GM18517 (cell line): ENCODE measurements around the gene LNX1.
A peak's percentile ranks its signal among the peaks of the same experiment; 100 is the strongest.

Source experiments
- ATAC-seq: cut with Tn5 transposase; IDR thresholded peaks from one replicate; pipeline ENCODE4 v1.9.1; 2021; ENCODE audit warnings: mild to moderate bottlenecking, moderate library complexity; ENCODE audit not compliant: unreplicated experiment

The LNX1 gene

DNA sequence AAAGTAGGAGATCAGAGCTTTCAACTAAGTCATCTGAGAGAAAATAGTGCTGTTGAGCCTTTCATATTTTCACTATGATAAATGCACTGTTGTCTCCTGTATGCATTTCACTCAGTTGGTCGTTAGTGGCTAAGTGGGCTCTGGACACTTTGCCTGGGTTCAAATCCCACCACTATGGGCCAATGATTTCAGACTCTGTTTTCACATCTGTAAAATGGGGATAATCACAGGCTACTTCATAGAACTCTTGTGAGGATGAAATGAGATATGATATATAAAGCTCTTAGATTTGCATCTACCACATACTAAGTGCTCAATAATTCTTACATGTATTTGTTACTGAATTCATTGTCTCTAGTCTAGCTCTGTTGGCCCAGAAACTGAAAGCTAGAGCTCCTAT, 16.8 kb downstream of the LNX1 start:
- ATAC-seq, result no peak

DNA sequence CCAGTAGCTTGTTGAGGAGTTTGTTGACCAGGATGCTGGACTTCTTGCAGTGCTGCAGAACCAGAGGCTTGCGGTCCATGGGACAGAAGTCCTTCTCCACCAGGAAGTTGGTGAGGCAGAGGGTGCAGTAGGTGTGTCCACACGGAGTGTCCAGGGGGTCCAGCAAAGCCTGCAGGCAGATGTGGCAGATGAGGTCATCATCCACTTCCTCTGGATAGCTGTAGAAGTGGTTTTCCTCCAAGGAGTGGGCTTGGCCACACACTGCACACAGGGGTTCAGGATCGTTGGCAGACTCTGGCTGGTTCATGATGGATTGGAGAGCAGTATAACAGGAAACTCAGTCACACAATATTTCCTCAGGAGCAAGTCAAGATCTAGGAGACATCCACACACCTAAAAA, 17.6 kb downstream of the LNX1 start:
- no peak for ATAC-seq

DNA sequence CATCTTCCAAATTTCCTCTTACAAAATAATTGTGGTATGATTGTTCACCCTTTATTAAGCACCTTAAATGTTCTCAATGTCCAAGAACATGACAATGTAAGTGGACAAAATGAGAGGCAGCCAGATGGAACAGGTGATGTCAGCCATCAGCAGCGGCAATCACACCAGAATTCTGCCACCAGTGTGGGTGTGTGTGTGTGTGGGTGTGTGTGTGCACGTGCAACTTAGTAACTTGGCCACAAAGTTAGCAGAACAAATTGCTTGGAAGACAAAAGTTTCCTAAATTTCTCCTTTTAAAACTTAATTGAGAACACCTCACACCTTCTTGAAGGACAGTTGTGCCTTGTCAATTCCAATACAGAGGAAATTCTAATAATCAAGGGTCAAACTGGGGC, 18.7 kb downstream of the LNX1 start:
- ATAC-seq, result no peak

DNA sequence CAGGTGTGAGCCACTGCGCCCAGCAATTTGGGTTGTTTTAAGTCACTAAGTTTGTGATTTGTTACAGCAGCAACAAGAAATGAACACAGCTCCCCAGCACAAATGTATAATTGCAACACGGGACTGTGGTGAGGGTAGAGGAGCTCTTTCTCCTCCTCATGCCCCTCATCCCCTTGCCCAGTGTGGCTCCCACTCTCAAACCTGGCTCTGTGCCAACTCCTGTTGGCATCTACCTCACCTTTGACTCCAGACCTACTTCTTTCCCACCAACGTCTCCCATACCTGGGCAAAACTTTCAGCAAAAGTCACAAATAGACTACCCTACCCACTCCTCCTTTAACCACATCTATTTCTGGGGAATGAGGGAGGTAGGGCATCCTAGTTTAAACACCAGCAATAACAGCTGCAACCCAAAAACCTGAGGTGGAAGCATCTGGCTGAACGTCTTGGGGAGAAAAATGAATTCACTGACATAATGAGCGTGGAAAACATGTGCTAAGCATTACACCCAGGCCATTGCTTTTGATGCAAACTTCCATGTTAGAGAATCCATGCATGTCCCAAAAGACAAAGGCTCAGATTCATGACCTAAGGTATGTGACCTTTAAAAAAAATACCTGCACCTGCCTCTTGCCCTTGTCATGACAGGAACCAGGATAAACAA, 19.2 kb downstream of the LNX1 start:
- ATAC-seq, result no peak

DNA sequence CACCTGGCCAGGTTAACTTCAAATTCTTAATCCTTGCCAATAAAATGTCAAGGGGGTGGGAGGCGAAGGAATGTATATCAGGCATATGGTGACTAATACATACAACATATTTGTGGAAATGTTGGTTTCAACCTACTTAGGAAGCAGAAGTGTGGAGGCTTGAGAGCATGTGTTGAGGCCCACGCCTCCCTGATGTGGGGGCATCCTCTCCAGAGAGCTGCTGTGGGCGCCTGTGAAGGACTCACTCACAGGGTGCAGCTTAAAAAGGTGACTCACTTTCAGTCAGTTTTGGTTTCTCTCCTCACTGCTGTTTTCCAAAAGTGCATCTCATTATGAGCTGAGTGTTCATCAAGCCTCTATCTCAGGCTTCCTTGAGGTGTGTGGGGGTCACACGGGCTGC, 27.5 kb downstream of the LNX1 start:
- peak; percentile 81 for ATAC-seq

DNA sequence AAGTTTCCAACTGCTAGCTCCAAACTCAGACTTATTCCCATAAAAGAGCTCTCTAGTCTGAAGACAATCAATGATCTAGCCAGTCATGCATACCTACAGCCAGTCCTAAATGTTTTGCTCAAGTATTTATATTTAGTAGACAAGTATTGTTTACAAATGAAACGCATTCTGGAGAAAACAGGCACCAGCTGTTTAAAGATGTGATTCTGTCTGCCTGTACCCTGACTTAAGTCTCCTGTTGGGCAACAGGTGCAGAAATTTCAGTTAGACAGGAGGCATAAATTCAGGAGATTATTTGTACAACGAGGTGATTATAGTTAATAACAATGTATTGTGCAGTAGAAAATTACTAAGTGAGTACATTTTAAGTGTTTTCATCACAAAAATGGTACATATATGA, 28.9 kb downstream of the LNX1 start:
- ATAC-seq, result no peak

DNA sequence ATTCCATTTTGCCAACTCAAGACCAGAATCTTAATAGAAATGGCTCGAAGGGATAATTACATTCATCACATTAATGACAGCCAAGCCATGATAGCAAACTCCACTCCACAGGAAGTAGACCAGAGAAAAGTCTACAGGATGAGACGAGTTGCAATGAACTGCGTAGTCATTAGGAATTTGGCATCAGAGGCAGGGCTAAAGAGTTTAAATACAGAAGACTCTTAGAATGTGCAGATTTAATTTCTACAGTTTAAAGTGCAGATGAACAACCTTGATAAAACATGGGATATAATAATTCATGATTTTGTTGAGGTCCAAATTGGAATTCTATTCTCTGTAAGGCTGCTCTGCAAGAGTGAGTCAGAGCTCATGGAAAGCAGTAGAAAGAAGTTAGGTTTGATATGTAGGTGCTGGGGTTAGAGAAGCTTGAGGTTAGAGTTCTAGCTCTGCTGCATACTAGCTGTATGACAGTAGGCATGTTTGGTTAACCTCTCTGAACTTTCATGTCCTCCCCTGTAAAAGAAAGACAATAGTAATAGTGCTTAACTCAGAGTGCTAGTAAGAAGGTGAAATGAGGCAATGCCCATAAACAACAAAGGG, 32.2 kb downstream of the LNX1 start:
- no peak for ATAC-seq

DNA sequence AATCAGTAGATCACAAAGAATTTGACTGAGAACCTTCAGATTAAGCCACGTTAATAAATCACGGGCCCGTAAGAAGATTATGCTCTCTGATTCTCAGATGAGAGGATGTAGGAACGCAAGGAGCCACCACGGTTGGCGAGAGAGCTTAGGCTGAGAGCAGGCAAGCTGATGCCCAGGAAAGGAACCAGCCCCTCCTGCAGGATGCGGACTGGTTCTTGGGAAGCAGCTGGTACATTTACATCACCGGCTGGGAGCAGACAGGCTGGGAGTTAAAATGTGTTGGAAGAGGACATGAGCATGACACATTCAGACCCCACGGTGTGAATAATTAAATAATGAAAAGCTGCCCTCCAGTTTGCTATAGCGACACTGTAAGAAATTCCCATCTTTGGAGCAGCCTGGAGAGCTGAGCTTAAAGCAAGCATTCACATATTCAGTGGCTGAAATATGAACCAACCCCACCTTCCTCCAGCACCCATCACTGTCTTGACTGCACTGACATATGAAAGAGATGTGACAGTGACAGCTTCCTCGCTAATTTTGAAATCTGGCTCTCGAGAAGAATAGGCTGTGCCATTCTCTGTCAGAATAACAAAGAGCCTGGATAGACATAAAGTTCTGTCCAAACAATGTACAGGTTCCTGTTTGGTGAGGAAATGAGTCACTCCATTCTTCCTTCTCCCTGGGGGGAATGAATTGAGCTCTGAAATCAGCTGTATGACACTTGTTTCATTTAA, 33.1 kb downstream of the LNX1 start:
- ATAC-seq, result no peak

DNA sequence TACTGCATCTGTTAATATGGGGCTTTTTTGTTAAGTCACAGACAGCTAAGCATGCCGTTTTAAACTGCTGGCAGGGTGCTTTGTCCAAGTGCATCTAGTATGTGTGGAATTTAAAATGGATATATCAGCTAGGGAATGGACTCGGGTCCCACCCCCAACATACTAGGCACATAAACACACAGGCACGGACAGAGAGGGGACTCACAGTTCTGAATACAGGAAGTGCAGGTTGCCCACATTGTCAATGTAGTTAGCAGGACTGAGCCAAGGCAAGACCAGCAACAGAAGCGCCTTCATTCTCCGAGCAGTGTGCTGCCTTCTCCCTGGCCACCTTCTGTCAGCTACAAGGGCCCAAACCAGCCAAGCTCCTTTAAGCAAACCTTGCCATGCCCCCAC, 33.6 kb downstream of the LNX1 start:
- no peak for ATAC-seq

DNA sequence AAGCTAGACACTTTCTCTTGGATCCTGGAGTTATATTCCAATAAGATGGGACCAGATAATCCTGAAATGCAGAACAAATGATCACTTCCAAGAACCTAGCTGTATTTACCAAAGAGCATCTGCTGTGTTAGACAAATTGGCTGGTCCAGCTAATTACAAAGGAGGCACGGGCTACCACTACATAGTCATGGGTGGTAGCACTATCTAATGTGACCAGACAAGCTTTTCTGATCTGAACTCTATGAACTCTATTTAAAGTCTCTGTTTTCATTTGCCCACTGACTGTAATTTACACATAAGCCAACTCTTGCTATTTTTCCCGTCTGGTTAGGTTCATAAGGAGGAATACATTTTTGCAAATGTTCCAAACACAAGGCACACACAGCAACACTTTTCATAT, 34.6 kb downstream of the LNX1 start:
- ATAC-seq, result no peak

DNA sequence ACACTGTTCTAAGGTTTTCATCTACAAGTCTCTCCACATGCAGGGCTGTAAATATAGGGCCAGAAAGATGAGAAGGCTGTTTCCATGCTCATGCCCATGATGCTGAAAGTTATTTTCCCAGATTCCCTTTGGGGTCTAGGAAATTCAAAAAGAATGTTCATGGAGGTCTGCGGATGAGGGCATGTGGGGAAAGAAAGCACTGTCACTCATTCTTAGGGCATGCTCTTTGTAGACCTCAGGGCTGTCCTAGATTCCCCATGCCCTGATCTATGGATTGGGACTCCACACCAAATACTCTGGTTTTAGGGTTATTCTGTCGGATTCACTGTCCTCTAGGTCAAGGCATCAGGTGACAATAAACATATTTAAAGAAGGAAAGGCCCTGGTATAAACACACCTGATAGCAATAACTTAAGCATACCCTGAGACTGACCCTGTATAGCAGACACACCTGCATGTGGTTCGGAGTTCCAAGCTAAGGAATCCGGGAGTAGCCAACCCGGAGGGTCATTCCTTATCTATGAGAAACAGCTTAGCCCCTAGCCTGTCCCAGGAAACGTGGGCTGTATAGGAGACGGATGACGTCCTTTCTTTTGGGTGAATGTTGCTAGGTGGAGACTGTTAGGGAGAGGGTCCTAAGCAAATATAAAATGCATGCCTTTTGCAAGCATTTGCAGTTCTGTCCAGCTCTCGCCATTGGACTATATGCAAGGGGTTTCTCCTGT, 37.6 kb downstream of the LNX1 start:
- ATAC-seq, result no peak

DNA sequence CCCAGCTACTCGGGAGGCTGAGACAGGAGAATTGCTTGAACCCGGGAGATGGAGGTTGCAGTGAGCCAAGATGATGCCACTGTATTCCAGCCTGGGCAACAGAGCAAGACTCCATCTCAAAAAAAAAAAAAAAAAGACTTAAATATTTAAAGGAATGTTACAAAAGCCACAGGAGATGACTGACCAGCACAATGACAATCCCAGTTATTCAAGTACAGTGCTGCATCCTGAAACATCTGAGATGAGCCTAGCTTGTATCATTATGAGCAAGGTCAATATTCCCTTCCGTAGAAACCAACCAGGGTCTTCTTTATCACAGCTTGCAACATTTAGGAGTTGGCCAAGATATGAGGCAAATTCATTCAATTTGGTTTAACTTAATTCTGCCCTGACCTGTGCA, 38.6 kb downstream of the LNX1 start:
- ATAC-seq, result no peak

DNA sequence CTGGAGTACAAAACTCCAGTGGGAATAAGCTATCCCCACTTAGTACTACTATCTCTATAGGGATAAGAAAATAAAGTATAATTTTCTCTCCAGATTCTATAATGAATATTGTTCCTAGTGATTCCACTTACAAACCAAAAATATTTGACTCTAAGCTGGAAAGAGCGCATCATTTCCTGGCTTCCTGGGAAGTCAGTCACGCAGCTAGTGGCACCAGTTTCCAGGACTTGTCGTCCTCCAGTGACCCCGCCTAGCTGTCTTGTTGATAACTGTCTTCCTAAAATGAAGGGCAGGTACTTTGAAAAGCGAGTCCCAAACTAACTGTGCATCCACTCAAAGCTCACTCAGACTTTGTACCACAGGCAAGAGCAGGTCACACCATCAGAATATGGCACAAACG, 39.3 kb downstream of the LNX1 start:
- ATAC-seq, result no peak

DNA sequence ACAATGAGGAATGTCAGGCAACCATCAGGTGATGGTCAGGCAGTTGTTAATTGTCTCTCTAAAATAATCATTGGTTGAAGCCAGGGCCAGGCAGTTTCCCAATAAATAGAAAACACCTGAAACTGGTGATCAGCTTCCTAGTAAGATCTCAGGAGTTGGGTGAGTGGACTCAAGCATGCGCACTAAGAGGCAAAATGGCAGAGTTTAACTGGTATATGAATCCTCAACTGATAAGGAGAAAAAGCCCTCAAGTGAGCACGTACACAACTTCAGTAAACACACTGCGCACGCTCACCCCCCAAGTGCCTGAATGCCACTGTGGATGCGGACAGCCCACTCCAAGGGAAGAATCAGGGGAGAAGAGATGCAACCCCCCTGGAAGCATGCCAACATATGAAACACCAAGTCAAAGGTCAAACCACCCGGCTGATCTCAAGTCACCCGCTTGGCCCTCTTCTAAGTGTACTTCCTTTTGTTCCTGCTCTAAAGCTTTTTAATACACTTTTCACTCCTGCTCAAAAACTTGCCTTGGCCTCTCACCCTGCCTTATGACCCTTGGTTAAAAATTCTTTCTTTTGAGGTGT, 39.9 kb downstream of the LNX1 start:
- no peak for ATAC-seq

DNA sequence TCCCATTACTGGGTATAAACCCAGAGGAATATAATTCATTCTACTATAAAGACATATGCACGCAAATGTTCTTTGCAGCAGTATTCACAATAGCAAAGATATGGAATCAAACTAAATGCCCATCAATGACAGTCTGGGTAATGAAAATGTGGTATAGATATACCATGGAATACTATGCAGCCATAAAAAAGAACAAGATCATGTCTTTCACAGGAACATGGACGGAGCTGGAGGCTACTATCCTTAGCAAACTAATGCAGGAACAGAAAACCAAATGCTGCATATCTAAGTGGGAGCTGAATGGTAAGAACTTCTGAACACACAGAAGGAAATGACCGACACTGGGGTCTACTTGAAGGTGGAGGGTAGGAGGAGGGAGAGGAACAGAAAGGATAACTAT, 42.6 kb downstream of the LNX1 start:
- no peak for ATAC-seq

DNA sequence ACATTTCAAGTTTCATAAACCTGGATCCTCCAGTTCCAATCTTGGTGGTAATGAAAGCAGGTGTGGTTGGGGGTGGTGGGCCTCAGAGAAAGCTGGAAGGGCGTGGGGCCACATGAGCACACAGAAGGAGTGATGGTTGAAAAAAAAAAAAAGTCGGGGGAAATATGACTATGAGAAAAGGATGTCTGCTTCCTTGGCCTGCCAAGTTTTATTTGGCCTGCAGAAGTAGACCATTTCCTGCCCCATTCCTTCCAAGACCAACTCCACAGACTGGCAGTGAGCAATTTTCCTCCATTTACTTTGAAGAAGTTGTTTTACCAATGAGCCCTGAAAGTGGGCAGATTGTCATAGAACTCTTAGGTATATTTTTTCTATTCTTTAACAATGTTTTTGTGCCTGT, 43.3 kb downstream of the LNX1 start:
- ATAC-seq, result no peak

DNA sequence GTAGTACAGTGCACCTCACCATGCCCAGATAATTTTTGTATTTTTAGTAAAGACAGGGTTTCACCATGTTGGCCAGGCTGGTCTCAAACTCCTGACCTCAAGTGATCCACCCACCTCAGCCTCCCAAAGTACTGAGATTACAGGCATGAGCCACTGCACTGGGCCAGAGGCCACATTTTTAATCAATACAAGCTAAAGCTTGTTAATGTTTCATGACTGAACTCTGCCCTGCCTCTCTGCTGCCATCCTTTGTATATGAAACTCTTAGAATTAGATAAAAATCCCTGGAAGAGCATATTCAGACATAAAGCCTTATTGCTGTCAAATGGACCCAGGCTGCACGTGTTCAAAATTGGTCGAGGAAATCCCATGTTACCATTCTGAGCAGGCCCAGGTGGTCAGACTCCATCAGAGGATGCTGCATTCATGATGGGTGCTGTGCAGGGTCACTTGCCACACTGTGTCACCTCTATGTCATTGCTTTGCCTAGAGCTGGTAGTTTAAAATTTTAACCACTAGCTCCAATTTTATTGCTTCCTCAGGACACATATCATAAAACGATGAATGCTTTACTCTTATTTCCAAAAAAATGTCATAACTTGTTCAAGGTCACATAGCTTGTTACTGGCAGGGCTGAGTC, 45.2 kb downstream of the LNX1 start:
- ATAC-seq, result no peak

DNA sequence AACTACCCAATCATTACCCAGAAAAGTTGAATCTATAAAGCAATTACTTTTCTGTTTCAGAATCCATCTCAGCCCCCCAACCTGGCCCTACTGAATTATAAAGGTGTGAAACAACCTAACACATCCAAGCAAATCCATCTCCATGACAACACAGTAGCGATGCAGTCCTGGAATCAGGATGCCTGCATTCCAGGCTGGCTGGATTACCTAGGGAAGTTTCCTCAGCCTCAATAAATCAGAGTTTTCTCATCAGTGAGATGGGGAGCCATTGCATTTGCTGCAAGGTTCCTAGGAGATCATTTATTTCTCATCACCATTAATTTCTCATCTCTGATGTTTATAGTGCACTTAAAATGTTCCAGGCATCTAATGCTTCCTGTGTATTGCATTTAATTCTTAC, 46.0 kb downstream of the LNX1 start:
- ATAC-seq, result no peak

DNA sequence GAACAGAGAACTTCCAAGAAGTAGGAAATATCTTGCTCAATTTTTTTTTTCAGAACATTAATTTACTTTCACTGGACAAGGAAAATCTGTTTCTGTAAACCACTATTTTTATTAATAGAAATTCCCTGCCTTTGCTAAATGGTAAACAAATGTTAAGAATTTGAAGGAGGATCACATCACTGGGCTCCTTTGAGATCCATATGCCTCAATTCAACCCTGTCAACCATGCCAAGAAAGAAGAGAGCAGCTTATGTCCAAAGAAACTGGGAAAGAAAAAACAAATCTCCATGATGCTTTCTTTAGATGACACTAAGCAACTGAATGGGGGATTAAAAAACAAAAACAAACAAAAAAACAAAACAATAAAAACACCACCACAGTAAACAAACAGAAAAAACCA, 47.7 kb downstream of the LNX1 start:
- no peak for ATAC-seq

DNA sequence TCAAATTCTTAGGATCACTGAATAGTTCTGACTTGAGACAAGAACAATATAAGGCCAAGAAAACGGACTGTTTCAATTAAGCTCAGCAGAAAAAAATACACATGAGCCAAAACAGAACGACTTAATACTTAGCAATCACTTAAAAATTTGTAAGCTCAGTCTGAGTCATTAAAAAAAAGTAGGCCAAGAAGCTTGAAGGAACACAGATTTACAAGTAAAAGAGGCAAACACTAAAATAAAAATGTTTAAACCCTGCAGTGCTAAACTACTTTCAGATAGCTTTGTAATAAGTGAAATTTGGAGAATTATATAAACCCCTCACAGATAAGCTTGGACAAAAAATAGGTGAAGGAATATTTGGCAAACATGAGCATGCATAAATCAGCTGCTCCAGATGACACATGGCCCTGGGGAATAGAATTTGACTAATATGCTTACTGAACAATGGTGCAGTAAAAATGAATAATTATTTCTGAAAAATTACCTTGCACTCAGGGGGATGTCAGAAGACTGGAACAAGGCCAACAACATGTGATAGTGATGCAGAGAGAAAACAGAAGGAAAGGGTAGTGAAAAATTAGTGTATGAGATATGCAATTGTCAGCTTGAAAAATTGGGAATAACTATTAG, 49.6 kb downstream of the LNX1 start:
- no peak for ATAC-seq

DNA sequence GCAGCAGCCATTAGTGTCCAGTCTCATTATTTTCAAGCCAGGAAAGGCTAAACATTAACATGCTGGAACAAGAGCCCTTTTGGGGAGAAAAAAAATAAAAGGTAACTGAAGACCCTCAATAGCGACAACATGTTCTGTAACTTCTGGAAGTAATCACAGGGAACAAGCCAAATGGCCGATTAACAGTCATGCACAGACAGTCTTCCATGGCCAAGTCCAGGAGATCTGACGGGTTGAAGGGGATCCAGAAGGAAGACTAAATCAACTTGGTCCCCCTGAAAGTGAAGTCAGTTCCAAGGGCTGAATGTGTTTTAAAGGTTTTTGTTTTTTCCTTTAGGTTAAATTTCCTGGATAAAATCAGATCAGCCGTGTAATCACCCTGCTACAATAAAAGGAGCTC, 52.5 kb downstream of the LNX1 start:
- no peak for ATAC-seq
